ENCODE data around the gene ACBD4.

ACBD4 gene

GRCh38 chr17:45135192-45135977 is at the start of gene ACBD4 (continued):
- TF ChIP-seq ZIC2 (tag by site-specific recombination; IDR thresholded peaks at IDR 0.05): peak; percentile 78
- TF ChIP-seq, protein P1, sequence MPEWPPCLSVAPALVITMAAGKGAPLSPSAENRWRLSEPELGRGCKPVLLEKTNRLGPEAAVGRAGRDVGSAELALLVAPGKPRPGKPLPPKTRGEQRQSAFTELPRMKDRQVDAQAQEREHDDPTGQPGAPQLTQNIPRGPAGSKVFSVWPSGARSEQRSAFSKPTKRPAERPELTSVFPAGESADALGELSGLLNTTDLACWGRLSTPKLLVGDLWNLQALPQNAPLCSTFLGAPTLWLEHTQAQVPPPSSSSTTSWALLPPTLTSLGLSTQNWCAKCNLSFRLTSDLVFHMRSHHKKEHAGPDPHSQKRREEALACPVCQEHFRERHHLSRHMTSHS (tag by site-specific recombination; IDR thresholded peaks at IDR 0.05): no peak
- TF ChIP-seq ZNF658 (tag by site-specific recombination; IDR thresholded peaks at IDR 0.05): no peak
- peak; percentile 97 for TF ChIP-seq ZNF335 (tag by site-specific recombination; conservative IDR thresholded peaks at IDR 0.05)
- TF ChIP-seq ZNF692 (tag by site-specific recombination; IDR thresholded peaks at IDR 0.05): peak; percentile 53; the same call in 1 of the 2 replicates
- TF ChIP-seq ZNF558 (tag by site-specific recombination; IDR thresholded peaks at IDR 0.05): peak; percentile 63; the same call in 1 of the 2 replicates
- peak; percentile 70; the same call in 1 of the 2 replicates for TF ChIP-seq SP7 (tag by site-specific recombination; IDR thresholded peaks at IDR 0.05)
- TF ChIP-seq ZNF184 (tag by site-specific recombination; IDR thresholded peaks at IDR 0.05): peak; percentile 85
- TF ChIP-seq ZXDB (tag by site-specific recombination; IDR thresholded peaks at IDR 0.05): peak; percentile 78
- peak; percentile 93 for TF ChIP-seq GLIS2 (tag by site-specific recombination; IDR thresholded peaks at IDR 0.05)
- TF ChIP-seq KLF17 (tag by site-specific recombination; IDR thresholded peaks at IDR 0.05): peak; percentile 78; the same call in 1 of the 2 replicates
- TF ChIP-seq PATZ1 (tag by site-specific recombination; IDR thresholded peaks at IDR 0.05): peak; percentile 65
- 0 out of 2 replicates have a peak, but pooled peaks have one; percentile 24 for TF ChIP-seq ZNF76 (tag by site-specific recombination; IDR thresholded peaks at IDR 0.05; ENCODE audit: borderline replicate concordance, low read depth)
- TF ChIP-seq KLF8 (tag by site-specific recombination; IDR thresholded peaks at IDR 0.05): peak; percentile 87
- TF ChIP-seq WT1 (tag by site-specific recombination; IDR thresholded peaks at IDR 0.05): 0 out of 2 replicates have a peak, but pooled peaks have one; percentile 16
- TF ChIP-seq, protein P2, sequence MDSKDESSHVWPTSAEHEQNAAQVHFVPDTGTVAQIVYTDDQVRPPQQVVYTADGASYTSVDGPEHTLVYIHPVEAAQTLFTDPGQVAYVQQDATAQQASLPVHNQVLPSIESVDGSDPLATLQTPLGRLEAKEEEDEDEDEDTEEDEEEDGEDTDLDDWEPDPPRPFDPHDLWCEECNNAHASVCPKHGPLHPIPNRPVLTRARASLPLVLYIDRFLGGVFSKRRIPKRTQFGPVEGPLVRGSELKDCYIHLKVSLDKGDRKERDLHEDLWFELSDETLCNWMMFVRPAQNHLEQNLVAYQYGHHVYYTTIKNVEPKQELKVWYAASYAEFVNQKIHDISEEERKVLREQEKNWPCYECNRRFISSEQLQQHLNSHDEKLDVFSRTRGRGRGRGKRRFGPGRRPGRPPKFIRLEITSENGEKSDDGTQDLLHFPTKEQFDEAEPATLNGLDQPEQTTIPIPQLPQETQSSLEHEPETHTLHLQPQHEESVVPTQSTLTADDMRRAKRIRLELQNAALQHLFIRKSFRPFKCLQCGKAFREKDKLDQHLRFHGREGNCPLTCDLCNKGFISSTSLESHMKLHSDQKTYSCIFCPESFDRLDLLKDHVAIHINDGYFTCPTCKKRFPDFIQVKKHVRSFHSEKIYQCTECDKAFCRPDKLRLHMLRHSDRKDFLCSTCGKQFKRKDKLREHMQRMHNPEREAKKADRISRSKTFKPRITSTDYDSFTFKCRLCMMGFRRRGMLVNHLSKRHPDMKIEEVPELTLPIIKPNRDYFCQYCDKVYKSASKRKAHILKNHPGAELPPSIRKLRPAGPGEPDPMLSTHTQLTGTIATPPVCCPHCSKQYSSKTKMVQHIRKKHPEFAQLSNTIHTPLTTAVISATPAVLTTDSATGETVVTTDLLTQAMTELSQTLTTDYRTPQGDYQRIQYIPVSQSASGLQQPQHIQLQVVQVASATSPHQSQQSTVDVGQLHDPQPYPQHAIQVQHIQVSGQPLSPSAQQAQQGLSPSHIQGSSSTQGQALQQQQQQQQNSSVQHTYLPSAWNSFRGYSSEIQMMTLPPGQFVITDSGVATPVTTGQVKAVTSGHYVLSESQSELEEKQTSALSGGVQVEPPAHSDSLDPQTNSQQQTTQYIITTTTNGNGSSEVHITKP (tag by site-specific recombination; IDR thresholded peaks at IDR 0.05): peak; percentile 72
- TF ChIP-seq, protein P3, sequence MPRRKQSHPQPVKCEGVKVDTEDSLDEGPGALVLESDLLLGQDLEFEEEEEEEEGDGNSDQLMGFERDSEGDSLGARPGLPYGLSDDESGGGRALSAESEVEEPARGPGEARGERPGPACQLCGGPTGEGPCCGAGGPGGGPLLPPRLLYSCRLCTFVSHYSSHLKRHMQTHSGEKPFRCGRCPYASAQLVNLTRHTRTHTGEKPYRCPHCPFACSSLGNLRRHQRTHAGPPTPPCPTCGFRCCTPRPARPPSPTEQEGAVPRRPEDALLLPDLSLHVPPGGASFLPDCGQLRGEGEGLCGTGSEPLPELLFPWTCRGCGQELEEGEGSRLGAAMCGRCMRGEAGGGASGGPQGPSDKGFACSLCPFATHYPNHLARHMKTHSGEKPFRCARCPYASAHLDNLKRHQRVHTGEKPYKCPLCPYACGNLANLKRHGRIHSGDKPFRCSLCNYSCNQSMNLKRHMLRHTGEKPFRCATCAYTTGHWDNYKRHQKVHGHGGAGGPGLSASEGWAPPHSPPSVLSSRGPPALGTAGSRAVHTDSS (tag by site-specific recombination; IDR thresholded peaks at IDR 0.05): no peak
- peak; percentile 95 for TF ChIP-seq ZNF2 (tag by site-specific recombination; IDR thresholded peaks at IDR 0.05)
- TF ChIP-seq ZBTB21 (tag by site-specific recombination; IDR thresholded peaks at IDR 0.05): peak; percentile 31; the same call in 1 of the 2 replicates
- TF ChIP-seq ZBTB17 (tag by site-specific recombination; IDR thresholded peaks at IDR 0.05): peak; percentile 93
- TF ChIP-seq ZNF792 (tag by site-specific recombination; IDR thresholded peaks at IDR 0.05): no peak
- TF ChIP-seq ZNF660 (tag by site-specific recombination; IDR thresholded peaks at IDR 0.05): peak; percentile 95
- TF ChIP-seq, protein P4, sequence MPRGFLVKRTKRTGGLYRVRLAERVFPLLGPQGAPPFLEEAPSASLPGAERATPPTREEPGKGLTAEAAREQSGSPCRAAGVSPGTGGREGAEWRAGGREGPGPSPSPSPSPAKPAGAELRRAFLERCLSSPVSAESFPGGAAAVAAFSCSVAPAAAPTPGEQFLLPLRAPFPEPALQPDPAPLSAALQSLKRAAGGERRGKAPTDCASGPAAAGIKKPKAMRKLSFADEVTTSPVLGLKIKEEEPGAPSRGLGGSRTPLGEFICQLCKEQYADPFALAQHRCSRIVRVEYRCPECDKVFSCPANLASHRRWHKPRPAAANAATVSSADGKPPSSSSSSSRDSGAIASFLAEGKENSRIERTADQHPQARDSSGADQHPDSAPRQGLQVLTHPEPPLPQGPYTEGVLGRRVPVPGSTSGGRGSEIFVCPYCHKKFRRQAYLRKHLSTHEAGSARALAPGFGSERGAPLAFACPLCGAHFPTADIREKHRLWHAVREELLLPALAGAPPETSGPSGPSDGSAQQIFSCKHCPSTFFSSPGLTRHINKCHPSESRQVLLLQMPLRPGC (tag by site-specific recombination; IDR thresholded peaks at IDR 0.05): 0 out of 2 replicates have a peak, but pooled peaks have one; percentile 25
- TF ChIP-seq ZNF654 (tag by site-specific recombination; IDR thresholded peaks at IDR 0.05; ENCODE audit: low read depth): peak; percentile 97
- TF ChIP-seq ZSCAN30 (tag by site-specific recombination; IDR thresholded peaks at IDR 0.05): peak; percentile 96
- TF ChIP-seq ZNF548 (tag by site-specific recombination; IDR thresholded peaks at IDR 0.05): 0 out of 2 replicates have a peak, but pooled peaks have one; percentile 16
- no peak for TF ChIP-seq ZNF747 (tag by site-specific recombination; IDR thresholded peaks at IDR 0.05)

Measured in HEK293 (cell line).